ENCODE data around the gene FBXO5.

Gene FBXO5

GRCh38 chr6:152982904-152983636, at the start of gene FBXO5:
TSS of gene FBXO5 (minus strand) at chr6:152983041. CDS start at chr6:152982959, 82 bp downstream.
- peak within 1 kb of the TSS; percentile 91 for H3K4me3 ChIP-seq (ENCODE audit: low read length)
- peak; percentile 98 for DNase-seq (ENCODE audit: low read depth)
- no peak for TF ChIP-seq CTCF (conservative IDR thresholded peaks at IDR 0.05; ENCODE audit: low read length)

GRCh38 chr6:153032255-153032882, 49.5 kb upstream of the FBXO5 start:
- TF ChIP-seq CTCF (conservative IDR thresholded peaks at IDR 0.05; ENCODE audit: low read length): peak; percentile 59
- H3K4me3 ChIP-seq (ENCODE audit: low read length): no peak overlapping the region
- peak; percentile 75 for DNase-seq (ENCODE audit: low read depth)

GRCh38 chr6:153031335-153031955, 48.6 kb upstream of the FBXO5 start:
- peak; percentile 17 for DNase-seq (ENCODE audit: low read depth)

GRCh38 chr6:153028963-153029362, 46.1 kb upstream of the FBXO5 start:
- no peak for TF ChIP-seq CTCF (conservative IDR thresholded peaks at IDR 0.05; ENCODE audit: low read length)
- no peak overlapping the region for H3K4me3 ChIP-seq (ENCODE audit: low read length)
- DNase-seq (ENCODE audit: low read depth): no peak

More at GRCh38 chr6:153031335-153031955, 48.6 kb upstream of the FBXO5 start:
- no peak overlapping the region for H3K4me3 ChIP-seq (ENCODE audit: low read length)
- TF ChIP-seq CTCF (conservative IDR thresholded peaks at IDR 0.05; ENCODE audit: low read length): no peak

GRCh38 chr6:153028286-153028685, 45.4 kb upstream of the FBXO5 start:
- peak; percentile 7 for DNase-seq (ENCODE audit: low read depth)
- TF ChIP-seq CTCF (conservative IDR thresholded peaks at IDR 0.05; ENCODE audit: low read length): no peak
- H3K4me3 ChIP-seq (ENCODE audit: low read length): no peak overlapping the region

GRCh38 chr6:153027480-153027879, 44.6 kb upstream of the FBXO5 start:
- TF ChIP-seq CTCF (conservative IDR thresholded peaks at IDR 0.05; ENCODE audit: low read length): no peak
- no peak for DNase-seq (ENCODE audit: low read depth)
- no peak overlapping the region for H3K4me3 ChIP-seq (ENCODE audit: low read length)

GRCh38 chr6:153024709-153025017, 41.8 kb upstream of the FBXO5 start:
- no peak for TF ChIP-seq CTCF (conservative IDR thresholded peaks at IDR 0.05; ENCODE audit: low read length)

More at GRCh38 chr6:153024709-153025017, 41.8 kb upstream of the FBXO5 start:
- no peak for DNase-seq (ENCODE audit: low read depth)
- H3K4me3 ChIP-seq (ENCODE audit: low read length): no peak overlapping the region

Measured in AG10803 (cell line).